ENCODE results near the gene EXOC3L1. TPM values are rescaled to one million over a fixed set of nuclear protein-coding genes. Genes with fewer than 3 reads are reported as not detected.

Gene EXOC3L1
- total RNA-seq, 2 donors from 2014 or later, result 0.97 to 1.8 TPM

GRCh38 chr16:67223992-67224391, 34.1 kb upstream of the EXOC3L1 start:
- Histone ChIP-seq H3K4me3 (ENCODE audit: low read length) (no peak overlapping the region), H3K9me3 (ENCODE audit: control insufficient read depth, low read length) (no peaks in the 10 kb centered on the region), H3K27ac (ENCODE audit: low read depth, low read length) (no peak overlapping the region), H3K36me3 (ENCODE audit: control insufficient read depth, insufficient read depth, low read length) (peaks cover 9% of the 10 kb centered on the region), H3K27me3 (ENCODE audit: control insufficient read depth, insufficient read depth, low read length, poor library complexity, severe bottlenecking) (no peaks in the 10 kb centered on the region), H3K4me1 (ENCODE audit: control insufficient read depth, insufficient read depth, low read length) (peaks cover 3% of the 10 kb centered on the region), H3K9ac (ENCODE audit: extremely low read depth, low read length, poor library complexity, severe bottlenecking) (no peak overlapping the region)
- no peak for DNase-seq
- no peak overlapping the region for H3K27ac Mint-ChIP-seq
- H3K4me3 Mint-ChIP-seq, result no peak overlapping the region
- TF ChIP-seq CTCF (conservative IDR thresholded peaks at IDR 0.05), result no peak
- H3K4me1 Mint-ChIP-seq, result peaks cover 27% of the 10 kb centered on the region
- 78 to 92% methylated on average over 2 to 3 of the region's 3 CpGs for WGBS, 2 experiments (ENCODE audit: insufficient coverage in 1 of 2, insufficient read length in 1 of 2)
- H3K36me3 Mint-ChIP-seq (ENCODE audit: low read depth), result peaks cover under 1% of the 10 kb centered on the region
- no peaks in the 10 kb centered on the region for H3K9me3 Mint-ChIP-seq
- peaks cover 23% of the 10 kb centered on the region for H3K27me3 Mint-ChIP-seq (ENCODE audit: insufficient read depth)

GRCh38 chr16:67216612-67217490, 26.9 kb upstream of the EXOC3L1 start:
- peaks cover 7% of the 10 kb centered on the region for H3K27me3 ChIP-seq (ENCODE audit: control insufficient read depth, insufficient read depth, low read length, poor library complexity, severe bottlenecking)
- no peak overlapping the region for H3K4me3 ChIP-seq (ENCODE audit: low read length)
- Mint-ChIP-seq H3K9me3 (no peaks in the 10 kb centered on the region), H3K4me3 (no peak overlapping the region), H3K27ac (no peak overlapping the region), H3K36me3 (ENCODE audit: low read depth) (no peaks in the 10 kb centered on the region), H3K4me1 (no peaks in the 10 kb centered on the region), H3K27me3 (ENCODE audit: insufficient read depth) (peaks cover 61% of the 10 kb centered on the region)
- H3K4me1 ChIP-seq (ENCODE audit: control insufficient read depth, insufficient read depth, low read length), result no peaks in the 10 kb centered on the region
- no peaks in the 10 kb centered on the region for H3K9me3 ChIP-seq (ENCODE audit: control insufficient read depth, low read length)
- H3K9ac ChIP-seq (ENCODE audit: extremely low read depth, low read length, poor library complexity, severe bottlenecking), result no peak overlapping the region
- H3K36me3 ChIP-seq (ENCODE audit: control insufficient read depth, insufficient read depth, low read length), result no peaks in the 10 kb centered on the region
- H3K27ac ChIP-seq (ENCODE audit: low read depth, low read length), result no peak overlapping the region
- no peak for DNase-seq
- 90 to 95% methylated on average over 14 to 18 of the region's 18 CpGs for WGBS, 2 experiments (ENCODE audit: insufficient coverage in 1 of 2, insufficient read length in 1 of 2)
- no peak for TF ChIP-seq CTCF (conservative IDR thresholded peaks at IDR 0.05)

DNA sequence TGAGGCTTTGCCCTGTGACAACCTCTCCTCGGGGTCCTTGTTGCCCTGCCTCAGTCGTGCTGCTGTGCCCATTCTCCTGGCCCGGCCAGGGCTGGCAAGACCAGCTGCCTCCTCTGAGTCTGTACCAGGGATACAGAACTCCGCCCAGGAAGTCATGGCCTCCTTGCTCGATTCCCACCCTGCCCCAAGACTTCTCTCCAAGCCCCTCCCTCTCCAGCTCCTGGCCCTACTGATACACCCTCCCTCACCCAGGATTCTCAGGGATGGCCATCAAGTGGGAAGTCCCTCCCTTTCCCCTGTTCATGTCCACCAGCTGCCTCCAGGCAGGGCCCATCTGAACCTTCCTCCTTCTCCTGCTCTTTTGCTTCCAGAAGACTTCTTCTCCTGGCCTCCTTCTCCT, 25.8 kb upstream of the EXOC3L1 start:
- Histone ChIP-seq H3K9ac (ENCODE audit: extremely low read depth, low read length, poor library complexity, severe bottlenecking) (no peak overlapping the region), H3K27ac (ENCODE audit: low read depth, low read length) (no peak overlapping the region), H3K36me3 (ENCODE audit: control insufficient read depth, insufficient read depth, low read length) (no peaks in the 10 kb centered on the region), H3K9me3 (ENCODE audit: control insufficient read depth, low read length) (no peaks in the 10 kb centered on the region), H3K27me3 (ENCODE audit: control insufficient read depth, insufficient read depth, low read length, poor library complexity, severe bottlenecking) (peaks cover 7% of the 10 kb centered on the region), H3K4me1 (ENCODE audit: control insufficient read depth, insufficient read depth, low read length) (no peaks in the 10 kb centered on the region), H3K4me3 (ENCODE audit: low read length) (no peak overlapping the region)
- no peaks in the 10 kb centered on the region for H3K36me3 Mint-ChIP-seq (ENCODE audit: low read depth)
- 77 to 81% methylated on average over 5 of the region's 5 CpGs for WGBS, 2 experiments (ENCODE audit: insufficient coverage in 1 of 2, insufficient read length in 1 of 2)
- no peaks in the 10 kb centered on the region for H3K9me3 Mint-ChIP-seq
- H3K4me3 Mint-ChIP-seq, result no peak overlapping the region
- no peaks in the 10 kb centered on the region for H3K4me1 Mint-ChIP-seq
- TF ChIP-seq CTCF (conservative IDR thresholded peaks at IDR 0.05), result no peak
- H3K27ac Mint-ChIP-seq, result no peak overlapping the region
- no peak for DNase-seq
- H3K27me3 Mint-ChIP-seq (ENCODE audit: insufficient read depth), result peaks cover 67% of the 10 kb centered on the region
